Left lung (tissue), 14 donors: ENCODE results near the gene CGB5. TPM values are rescaled to one million over a fixed set of nuclear protein-coding genes. Genes with fewer than 3 reads are reported as not detected.
A peak's percentile ranks its signal among the peaks of the same experiment; 100 is the strongest.
"Not testable (repeated sequence)": the region's sequence is repeated elsewhere in the genome, so short reads cannot be mapped to it uniquely, and the experiment has no call there.

Experiments
- ATAC-seq: fragments of 200-7000 bp; cut with Tn5 transposase; one replicate; pipeline ENCODE4 v1.9.1; 2020; ENCODE audit warnings: moderate library complexity
- DNase-seq, 4 donors: peaks; one replicate each; pipeline ENCODE4 v3.0.0-alpha.2; 2013 to 2020
- H3K27ac ChIP-seq, 2 donors: fragments of 200-600 bp; sonication (generic) in 1 of 2; one replicate each; pipeline versions ENCODE4 v1.5.0 to v1.8.0; 2020 to 2021
- H3K27me3 ChIP-seq, 2 donors: fragments of 200-600 bp; sonication (generic) in 1 of 2; one replicate each; pipeline versions ENCODE4 v1.5.0 to v1.8.0; 2020 to 2021
- H3K36me3 ChIP-seq, 2 donors: fragments of 200-600 bp; sonication (generic) in 1 of 2; one replicate each; pipeline versions ENCODE4 v1.5.0 to v1.8.0; 2020 to 2021
- H3K4me1 ChIP-seq, 2 donors: fragments of 200-600 bp; one replicate each; pipeline ENCODE4 v1.8.0; 2021
- H3K4me3 ChIP-seq, 2 donors: fragments of 200-600 bp; sonication (generic) in 1 of 2; one replicate each; pipeline versions ENCODE4 v1.5.0 to v1.8.0; 2020 to 2021; ENCODE audit warnings: mild to moderate bottlenecking in 1 of 2
- H3K9me3 ChIP-seq, 2 donors: fragments of 200-600 bp; sonication (generic) in 1 of 2; one replicate each; pipeline versions ENCODE4 v1.5.0 to v1.8.0; 2020 to 2021
- CTCF ChIP-seq, 2 donors: fragments of 200-600 bp; sonication (generic) in 1 of 2; IDR thresholded peaks; one replicate each; pipeline versions ENCODE4 v1.5.0 to v1.8.0; 2021; ENCODE audit warnings: antibody characterized with exemption in 2 of 2
- intact Hi-C, 2 donors: fragments of 100-400 bp; cut with DNase I; formaldehyde crosslinking; loops; one replicate each; pipeline versions ENCODE4 v1.11.2 to v1.14.2; 2022
- long read RNA-seq, 12 donors: library from polyadenylated mRNA in 2 of 12; unstranded in 2 of 12; transcript quantifications; one replicate each; pipeline ENCODE4 v2.0.0 and lab custom pipeline, GENCODE V29; 2019 to 2026
- polyA plus RNA-seq, 6 donors: library from polyadenylated mRNA; unstranded; fragments of 120-200 nt; gene quantifications; one replicate each; pipeline ENCODE4 v1.2.1, GENCODE V29; 2013; ENCODE audit not compliant: insufficient read length in 6 of 6
- total RNA-seq, 2 donors: library from RNA; stranded (reverse); fragmentation: NEBNext Ultra II Directional; extraction: Animal tissue kit (Norgen Biotek cat#: 25700); gene quantifications; one replicate each; pipeline ENCODE4 v1.2.1, GENCODE V29; 2021
- donor health status: DM: no; HTN: yes; CAD: no.
- donor health status: DM: no; HTN: no; CAD: no.

The CGB5 gene
- total RNA-seq (under 1 TPM in 1 of 2 donors, not detected in 1; 0.50 TPM), polyA plus RNA-seq (not detected)
- long read RNA-seq, donor 1 = 0 reads
- long read RNA-seq, donor 2 = 0 reads
- long read RNA-seq, donor 3 = 0 reads
- long read RNA-seq, donor 4 = 0 reads
- long read RNA-seq, donor 5 = 0 reads
- long read RNA-seq, donor 6 = 0 reads
- long read RNA-seq, donor 7 = 0 reads
- long read RNA-seq, donor 8 = 0 reads
- long read RNA-seq, donor 9 = 0 reads
- long read RNA-seq, donor 10 = 0 reads
- long read RNA-seq, donor 11 = 0 reads
- long read RNA-seq, donor 12 = 0 reads

GRCh38 chr19:49043548-49043947, at the start of gene CGB5:
CGB5 (plus strand) TSS chr19:49043848; CDS start chr19:49044210, 362 bp downstream.
- DNase-seq, H3K36me3 ChIP-seq, H3K4me1 ChIP-seq, ATAC-seq, H3K27me3 ChIP-seq, H3K4me3 ChIP-seq, H3K9me3 ChIP-seq, intact Hi-C loops, H3K27ac ChIP-seq: not testable (repeated sequence)

- intact Hi-C loops = no loop called here
- H3K27me3 ChIP-seq = no peaks in the 10 kb centered on the region
- H3K4me1 ChIP-seq = peaks cover 18 to 43% of the 10 kb centered on the region in 2 donors
- ATAC-seq (no peak), DNase-seq (no peak)
- H3K27ac ChIP-seq = peak overlapping the region; percentile 86 to 92
- H3K36me3 ChIP-seq = peaks cover 0 to 20% of the 10 kb centered on the region in 2 donors
- H3K9me3 ChIP-seq = no peaks in the 10 kb centered on the region
- no peak for TF ChIP-seq CTCF (IDR thresholded peaks at IDR 0.05)
- H3K4me3 ChIP-seq = peak overlapping the region; percentile 56 to 63
Measured at GRCh38 chr19:48994035-48994386, 49.6 kb upstream of the CGB5 start.

GRCh38 chr19:48997972-48998371, 45.7 kb upstream of the CGB5 start:
- DNase-seq = no peak
- Histone ChIP-seq H3K36me3 (peaks cover 0 to 28% of the 10 kb centered on the region in 2 donors), H3K4me1 (peaks cover 9 to 13% of the 10 kb centered on the region in 2 donors), H3K9me3 (no peaks in the 10 kb centered on the region), H3K4me3 (no peak overlapping the region), H3K27me3 (no peaks in the 10 kb centered on the region), H3K27ac (no peak overlapping the region)
- intact Hi-C loops = no loop called here
- peak; percentile 26 to 44 for TF ChIP-seq CTCF (IDR thresholded peaks at IDR 0.05)
- no peak for ATAC-seq

GRCh38 chr19:48999481-49000325, 43.9 kb upstream of the CGB5 start:
- DNase-seq = peak in 2 of 4 donors; percentile 39 to 53
- Histone ChIP-seq H3K9me3 (no peaks in the 10 kb centered on the region), H3K27ac (no peak overlapping the region), H3K27me3 (no peaks in the 10 kb centered on the region), H3K4me1 (peaks cover 4 to 6% of the 10 kb centered on the region in 2 donors), H3K4me3 (no peak overlapping the region), H3K36me3 (peaks cover 0 to 45% of the 10 kb centered on the region in 2 donors)
- ATAC-seq = peak; percentile 78
- peak; percentile 49 to 50 for TF ChIP-seq CTCF (IDR thresholded peaks at IDR 0.05)
- intact Hi-C loops = no loop called here

- H3K27ac ChIP-seq = no peak overlapping the region
- no peak overlapping the region for H3K4me3 ChIP-seq
- H3K9me3 ChIP-seq = no peaks in the 10 kb centered on the region
- no peaks in the 10 kb centered on the region for H3K4me1 ChIP-seq
- DNase-seq = no peak
- intact Hi-C loops = no loop called here
- H3K36me3 ChIP-seq = peaks cover 0 to 87% of the 10 kb centered on the region in 2 donors
- no peak for TF ChIP-seq CTCF (IDR thresholded peaks at IDR 0.05)
- no peaks in the 10 kb centered on the region for H3K27me3 ChIP-seq
- ATAC-seq = no peak
Measured at GRCh38 chr19:49004133-49004532, 39.5 kb upstream of the CGB5 start.
